Stimulated activated CD4-positive, alpha-beta T cell treated with anti-CD3 and anti-CD28 coated beads, Interleukin-4, amount 100 ng/mL, for 1 hour (primary cell): ENCODE results near the gene FZD7.
A peak's percentile ranks its signal among the peaks of the same experiment; 100 is the strongest.

Experiments used
- DNase-seq: peaks from one replicate; pipeline ENCODE4 v3.0.0-alpha.2; 2020

Gene FZD7

DNA sequence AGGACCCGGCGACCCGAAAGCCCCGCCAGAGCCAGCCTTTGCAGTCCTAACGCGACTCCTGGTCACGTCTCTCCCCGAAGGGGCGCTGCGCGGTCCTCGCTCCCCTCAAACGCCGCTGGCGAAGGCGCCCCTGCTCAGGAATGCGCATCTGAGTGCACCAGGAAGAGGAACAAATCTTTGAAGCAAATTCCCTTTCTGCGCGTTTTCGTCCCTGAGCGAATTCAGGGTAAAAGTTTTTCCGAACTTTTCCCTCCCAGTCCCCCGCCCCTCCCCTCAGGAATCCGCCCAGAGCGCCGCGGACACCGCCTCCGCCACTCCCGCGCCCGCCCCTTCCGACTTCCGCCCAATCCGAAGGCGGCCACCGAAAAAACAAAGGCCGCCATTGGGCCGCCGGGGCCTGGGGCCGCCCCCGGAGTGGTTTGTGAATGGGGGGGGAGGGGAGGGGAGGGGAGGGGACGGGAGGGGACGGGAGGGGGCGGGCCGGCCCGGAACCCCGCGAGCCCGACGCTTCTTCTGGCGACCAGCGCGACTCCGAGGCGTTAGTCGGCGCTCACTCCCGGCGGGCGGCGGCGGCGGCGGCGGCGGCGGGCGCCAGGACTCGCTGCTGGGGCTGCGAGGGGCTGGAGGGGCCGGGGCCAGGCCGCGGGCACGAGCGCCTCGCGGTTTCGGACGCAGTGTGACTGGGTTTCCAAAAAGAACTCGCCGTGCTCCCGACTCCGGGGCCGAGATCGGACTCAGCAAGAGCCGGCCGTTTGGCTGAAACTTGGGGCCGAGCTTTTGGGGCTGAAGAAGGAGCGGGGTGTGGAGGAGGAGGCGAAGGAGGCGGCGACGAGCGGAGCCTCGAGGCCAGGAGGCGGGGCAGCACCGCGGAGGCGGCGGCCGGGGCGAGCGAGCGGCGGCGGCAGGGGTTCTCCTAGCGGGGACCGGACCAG is at the start of gene FZD7:
Gene FZD7, plus strand, starts transcription at position 539 of the 932 bp plus-strand sequence. CDS start 793 bp downstream, outside the sequence.
- peak; percentile 85 for DNase-seq

GRCh38 chr2:201984333-201984732 is 49.3 kb upstream of the FZD7 start:
- DNase-seq: no peak

- DNase-seq: no peak
Measured at GRCh38 chr2:201984800-201985525, 48.7 kb upstream of the FZD7 start.

DNA sequence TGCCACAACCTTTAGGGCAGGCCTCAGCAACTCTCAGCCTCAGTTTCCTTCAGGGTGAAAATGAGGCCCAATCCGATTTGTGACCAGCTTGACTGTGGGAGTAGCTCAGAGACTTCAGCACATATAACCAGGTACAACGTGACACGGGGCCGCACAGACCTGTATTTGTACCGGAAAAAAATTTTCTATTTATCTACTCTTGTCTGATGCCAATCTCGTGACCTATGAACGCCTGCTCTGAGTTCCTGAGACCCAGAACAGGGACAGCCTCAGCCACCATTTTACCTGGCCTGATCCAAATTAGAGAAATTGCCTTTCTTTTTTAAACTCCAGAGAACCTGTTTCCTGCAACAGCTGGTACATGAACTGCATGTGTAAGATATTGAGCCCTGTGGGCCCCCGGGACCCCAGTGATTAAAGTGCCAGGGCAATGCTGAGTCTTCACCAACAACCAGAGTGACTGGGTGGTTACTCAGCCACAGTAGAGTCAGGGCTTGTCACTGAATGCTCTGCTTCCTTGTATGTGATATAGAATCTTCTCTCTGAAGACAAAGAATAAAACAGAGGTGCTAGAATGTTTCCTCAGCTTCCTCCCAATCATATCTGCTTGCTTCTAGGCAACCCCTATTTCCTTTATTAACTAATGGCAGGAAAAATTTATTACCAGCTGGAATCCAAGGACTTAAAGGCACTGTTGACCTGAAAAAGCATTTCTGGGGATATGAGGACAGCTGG is 47.8 kb upstream of the FZD7 start:
- no peak for DNase-seq

DNA sequence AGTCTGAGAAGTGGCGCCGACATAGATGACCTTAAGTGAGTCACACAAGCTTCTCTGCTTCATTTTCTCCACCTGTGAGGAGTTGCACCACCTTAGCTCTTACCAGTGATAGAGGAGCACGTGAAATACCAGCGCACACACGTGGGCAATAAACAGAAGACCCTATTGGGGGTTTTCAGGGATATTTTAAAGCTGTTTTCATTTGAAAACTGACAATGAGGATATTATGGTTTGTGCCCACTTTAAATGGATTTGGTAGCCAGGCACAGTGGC is 47.3 kb upstream of the FZD7 start:
- DNase-seq: no peak

- DNase-seq: no peak
Measured at GRCh38 chr2:201987426-201987825, 46.2 kb upstream of the FZD7 start.

- DNase-seq: no peak
Measured at GRCh38 chr2:201990069-201990468, 43.6 kb upstream of the FZD7 start.

DNA sequence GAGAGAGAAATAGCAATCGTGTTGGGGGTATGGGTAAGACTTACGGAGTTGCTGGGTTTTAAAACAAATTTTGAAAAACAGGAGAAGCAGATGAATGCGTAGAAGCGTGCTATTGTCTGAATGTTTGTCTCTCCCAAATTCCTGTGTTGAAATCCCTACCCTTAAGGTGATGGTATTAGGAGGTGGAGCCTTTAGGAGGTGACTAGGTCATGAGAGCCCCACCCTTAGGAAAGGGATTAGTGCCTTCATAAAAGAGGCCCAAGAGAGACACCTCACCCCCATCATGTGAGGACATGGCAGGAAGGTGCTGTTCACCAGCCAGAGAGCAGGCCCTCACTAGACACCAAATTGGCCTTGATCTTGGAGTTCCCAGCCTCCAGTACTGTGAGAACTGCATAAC is 40.7 kb upstream of the FZD7 start:
- no peak for DNase-seq

GRCh38 chr2:201994973-201995638 is 38.5 kb upstream of the FZD7 start:
- no peak for DNase-seq

DNA sequence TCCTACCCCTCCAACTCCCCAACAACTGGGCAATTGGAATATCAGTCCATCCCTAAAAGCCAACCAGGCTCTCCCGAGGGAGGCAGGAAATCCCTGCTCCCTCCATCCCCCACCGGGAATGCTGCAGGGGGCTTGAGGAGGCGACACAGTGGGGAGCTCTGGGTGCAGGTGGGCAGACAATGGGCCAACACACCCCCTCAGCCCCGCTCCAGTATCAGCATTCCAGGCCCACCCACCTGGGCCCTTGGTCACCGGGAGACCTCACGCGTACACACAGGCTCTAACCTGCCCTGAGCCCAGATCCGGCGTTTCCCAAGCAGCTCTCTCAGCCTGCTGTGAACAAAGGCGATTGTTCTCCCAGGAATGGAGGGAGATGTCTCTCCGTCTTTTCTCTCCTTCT is 37.6 kb upstream of the FZD7 start:
- no peak for DNase-seq

DNA sequence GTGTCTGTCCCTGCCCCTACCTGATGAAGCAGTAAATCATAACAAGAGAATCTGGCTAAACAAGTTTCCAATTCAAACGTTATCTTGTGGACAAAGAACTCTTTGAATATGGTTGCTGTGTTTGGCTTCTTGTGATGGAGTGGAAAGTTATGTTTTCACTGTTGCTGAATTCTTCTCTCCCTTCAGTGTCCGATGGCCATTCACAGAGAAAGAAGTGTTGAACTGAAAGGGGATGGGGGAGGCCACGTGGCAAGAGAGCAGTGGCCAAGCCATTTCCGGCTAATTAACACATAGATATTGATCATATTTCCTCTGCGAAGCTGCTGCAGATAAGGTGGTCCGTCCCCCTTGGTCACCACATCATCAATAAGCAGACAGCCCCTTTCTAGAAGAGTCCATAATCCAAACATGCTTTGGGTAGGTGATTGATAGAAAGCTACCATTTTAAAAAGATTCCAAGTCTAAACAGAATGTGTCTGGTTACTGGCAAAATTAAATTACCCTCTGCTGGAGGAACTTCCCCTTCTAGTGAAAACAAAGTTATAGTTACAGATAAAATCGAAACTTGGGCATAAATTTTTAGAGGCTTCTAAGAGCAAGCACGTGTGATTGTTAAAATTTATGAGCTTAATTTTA is 36.9 kb upstream of the FZD7 start:
- no peak for DNase-seq

DNA sequence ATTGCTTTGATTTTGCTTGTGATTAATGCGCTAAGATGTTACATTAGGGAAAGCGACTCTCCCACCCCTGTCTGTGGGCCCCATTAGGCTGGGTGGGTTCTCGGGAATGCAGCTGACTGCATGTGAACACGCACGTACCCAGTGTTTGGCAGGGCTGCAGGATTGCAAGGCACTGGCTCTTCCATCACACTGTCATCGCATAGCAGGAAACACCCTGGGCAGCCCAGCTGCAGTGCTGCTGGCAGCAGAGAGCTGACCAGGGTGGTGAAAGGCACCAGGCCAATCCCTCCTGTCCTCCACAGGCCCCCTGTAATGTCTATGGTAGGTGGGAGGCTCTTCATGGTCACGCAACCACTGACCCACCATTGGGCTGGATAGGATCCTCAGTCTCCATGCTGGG is 34.4 kb upstream of the FZD7 start:
- DNase-seq: no peak

DNA sequence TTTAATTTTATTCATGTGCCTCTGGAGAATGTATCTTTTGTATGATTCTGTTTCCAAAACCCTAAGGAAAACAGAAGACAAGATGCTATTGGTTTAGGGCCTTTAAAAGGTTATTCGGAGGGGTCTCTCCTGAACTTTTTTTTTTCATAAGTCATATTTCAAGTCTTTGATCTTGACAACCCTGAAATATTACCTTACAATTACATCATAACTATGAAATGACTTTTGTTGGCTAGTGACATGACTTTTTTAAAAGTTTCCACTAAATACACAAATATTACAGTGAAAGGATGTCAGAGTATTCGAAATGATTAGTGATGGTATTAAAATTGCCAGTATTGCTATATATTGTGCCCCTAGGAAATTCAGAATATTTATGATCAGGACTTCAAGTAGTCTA is 31.8 kb upstream of the FZD7 start:
- no peak for DNase-seq

DNA sequence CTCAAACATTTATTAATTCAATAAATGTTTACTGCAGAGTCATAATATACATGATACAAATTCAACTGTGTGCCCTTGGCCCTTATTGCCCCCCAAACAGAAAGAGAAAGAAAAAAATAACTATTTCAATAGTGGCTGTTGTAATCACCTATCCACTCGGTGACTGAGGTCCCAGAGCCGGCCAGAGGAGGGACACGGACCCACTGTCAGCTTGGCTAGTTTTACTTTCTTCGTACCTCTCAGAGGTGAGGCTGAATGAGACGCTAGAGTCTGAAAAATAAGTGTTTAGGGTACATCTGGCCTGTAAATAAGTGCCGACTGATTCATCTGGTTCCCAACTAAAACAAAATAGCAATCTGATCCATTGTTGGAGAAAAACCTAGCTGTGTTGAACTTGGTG is 31.3 kb upstream of the FZD7 start:
- no peak for DNase-seq

DNA sequence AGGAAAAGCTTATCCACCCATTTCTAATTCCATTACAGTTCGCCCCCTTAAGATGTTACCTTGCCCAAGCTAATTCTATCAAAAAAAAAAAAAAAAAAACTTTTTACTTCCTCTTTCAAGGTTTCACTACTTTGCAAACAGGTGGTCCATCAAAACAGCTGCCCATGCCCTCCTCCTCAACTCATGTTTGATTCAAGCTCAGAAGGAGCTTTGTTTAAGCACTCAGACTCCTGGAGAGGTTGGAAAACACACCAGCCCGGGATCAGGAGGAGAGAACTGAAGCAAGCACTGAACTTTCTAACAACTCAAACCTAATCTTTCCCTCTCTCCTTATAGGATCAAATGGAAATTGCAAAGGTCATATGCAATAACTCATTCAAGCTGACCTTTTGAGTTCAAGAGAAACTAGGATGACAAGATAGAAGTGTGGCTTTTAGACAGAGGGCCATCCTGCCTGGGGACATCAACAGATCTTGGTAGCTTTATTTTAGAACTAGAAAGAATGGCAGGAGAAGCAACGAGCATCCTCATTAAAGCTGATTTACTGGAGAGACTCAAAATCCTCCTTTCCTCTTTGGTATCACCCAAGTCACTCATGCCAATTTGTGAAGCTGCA is 28.3 kb upstream of the FZD7 start:
- DNase-seq: no peak

DNA sequence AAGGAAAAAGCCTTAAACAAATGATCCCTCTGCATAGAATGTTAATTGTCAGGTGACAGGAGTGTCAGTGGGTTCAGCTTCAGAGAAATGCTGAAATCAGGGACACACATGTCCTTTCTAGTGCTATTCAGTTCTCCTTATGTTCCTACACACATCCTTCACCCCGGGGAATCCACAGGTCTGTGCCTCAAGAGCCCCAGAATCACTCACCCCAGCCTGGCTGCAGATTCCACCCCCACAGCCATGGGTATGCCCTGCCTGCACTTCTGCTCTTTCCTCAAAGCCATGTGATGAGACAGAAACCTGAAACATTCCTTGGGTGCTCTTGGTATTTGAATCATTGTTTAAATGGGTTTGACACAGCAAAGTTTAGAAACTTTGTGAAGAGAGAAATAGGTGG is 27.4 kb upstream of the FZD7 start:
- DNase-seq: no peak

DNA sequence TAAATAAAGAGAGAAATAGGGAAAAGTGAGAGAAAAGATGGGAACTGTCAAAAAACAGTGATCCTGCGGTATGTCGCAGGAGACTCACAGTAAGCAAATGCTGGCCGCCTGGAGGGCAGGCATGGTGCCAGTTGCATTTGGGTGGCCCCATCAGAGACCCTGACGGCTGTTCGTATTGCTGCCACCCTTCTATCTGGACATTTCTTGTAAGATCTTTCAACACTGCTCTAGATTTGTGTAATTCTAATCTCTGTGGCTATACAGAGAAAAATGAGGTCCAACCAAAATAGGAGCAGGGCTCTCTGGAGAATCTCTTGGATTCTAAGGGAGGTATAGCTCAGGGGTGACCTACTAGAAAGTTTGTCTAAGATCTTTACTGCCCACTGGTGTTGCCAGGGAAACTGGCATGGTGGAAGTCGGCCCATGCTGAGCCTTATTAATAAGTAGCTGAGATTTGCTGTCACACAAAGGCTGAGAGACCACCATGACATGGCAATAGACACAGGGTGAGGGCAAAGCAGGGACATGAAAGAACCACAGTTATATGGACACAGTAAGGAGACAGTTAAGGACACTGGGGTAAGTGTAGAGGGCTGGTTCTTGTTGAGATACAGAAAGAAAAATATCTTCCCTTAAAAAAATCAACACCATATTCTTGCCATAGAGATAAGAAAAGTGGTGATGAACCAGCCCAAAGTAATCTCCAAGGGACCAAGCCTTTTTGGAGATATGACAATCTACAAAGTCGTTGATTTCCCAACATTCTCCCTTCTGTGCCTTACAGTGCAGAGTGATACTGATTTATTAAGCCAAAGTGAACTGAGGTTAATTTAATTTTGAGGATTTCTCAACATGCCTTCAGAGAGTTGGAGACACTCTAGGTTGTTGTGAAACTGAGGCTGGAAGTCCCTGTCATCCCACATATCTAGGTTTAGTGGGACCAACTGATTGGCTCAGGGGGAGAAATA is 26.4 kb upstream of the FZD7 start:
- no peak for DNase-seq

DNA sequence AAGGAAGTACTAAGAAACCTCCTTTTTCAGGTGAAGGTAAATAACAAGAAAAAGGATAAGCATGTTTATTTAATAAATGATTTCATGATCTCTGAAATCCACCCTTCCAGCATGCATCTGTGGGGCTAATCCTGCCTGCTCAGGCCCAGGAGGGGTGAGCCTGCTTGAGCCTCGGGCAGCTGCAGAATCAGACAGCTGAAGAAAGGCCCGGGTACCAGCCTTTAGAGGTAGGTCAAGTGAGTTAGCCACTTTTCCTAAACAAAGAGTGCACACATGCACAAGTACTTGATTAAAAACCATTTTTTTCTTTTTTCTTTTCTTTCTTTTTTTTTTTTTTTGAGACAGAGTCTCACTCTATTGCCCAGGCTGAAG is 25.7 kb upstream of the FZD7 start:
- no peak for DNase-seq

DNA sequence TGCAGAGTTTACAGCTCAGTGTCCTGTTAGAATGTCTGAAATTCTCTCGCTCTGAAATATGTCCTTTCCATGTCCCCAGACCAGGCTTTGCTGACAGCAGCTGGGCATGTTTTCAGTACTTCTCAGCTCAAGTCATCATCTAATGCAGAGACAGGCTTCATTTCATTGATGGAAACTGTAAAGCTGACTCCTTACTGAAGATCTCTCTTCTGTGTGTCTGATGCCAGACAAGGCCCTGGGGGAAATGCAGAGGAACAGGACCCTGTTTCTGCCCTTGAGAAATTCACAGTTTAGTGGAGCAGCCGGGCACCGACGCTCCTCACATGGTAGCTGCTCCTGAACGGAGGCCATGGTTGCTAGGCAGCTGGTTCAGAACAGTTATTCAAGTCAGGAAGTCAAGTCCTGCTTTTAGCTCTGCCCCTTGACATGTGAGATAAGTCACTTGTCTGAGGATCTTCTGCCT is 24.6 kb upstream of the FZD7 start:
- DNase-seq: no peak

- no peak for DNase-seq
Measured at GRCh38 chr2:202009581-202009980, 24.1 kb upstream of the FZD7 start.

GRCh38 chr2:202014318-202014717 is 19.3 kb upstream of the FZD7 start:
- no peak for DNase-seq
